ENCODE data around the gene JAKMIP1. TPM values are rescaled to one million over a fixed set of nuclear protein-coding genes. Genes with fewer than 3 reads are reported as not detected.

The JAKMIP1 gene
- total and polyA plus RNA-seq, 2 of the 13 experiments (the other 11 are each of a cell fraction or from before 2014, with no cell fraction given): not detected

DNA sequence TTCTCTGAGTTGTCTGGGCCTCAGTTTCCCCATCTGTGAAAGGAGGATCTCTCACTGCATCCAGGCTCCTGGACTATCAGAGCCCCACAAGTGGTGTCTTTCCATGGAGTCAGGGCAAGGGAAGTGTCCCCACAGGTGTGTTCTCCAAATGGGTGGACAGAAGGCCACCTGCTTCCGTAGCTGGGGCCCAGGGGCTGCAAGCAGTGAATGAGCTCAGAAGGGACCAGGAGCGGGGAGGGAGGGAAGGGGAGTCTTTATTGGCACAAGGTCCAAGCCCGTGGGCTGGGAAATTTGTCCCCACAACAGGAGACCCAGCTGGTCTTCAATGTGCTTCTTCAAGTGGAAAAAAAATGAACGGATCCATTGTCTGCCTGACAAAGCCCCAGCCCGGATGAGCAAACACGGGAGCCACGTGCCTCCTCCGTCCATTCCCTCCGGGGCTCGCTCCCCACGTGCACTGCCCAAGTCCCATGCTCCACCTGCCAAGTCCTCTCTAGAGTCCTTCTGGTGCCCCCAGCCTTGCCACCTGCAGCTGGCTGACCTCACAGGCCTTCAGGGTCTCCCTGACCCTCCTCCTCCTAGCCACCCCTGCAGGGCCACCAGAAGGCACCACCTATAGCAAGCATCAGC, 72.0 kb downstream of the JAKMIP1 start (continued):
- TF ChIP-seq ZHX1 (CRISPR knock-in tag; IDR thresholded peaks at IDR 0.05; ENCODE audit: low read depth): no peak
- no peak for TF ChIP-seq MIXL1 (CRISPR knock-in tag; IDR thresholded peaks at IDR 0.05)
- no peak for TF ChIP-seq ZNF441 (CRISPR knock-in tag; IDR thresholded peaks at IDR 0.05; ENCODE audit: borderline replicate concordance)
- no peak for TF ChIP-seq KDM5A (IDR thresholded peaks at IDR 0.05; ENCODE audit: borderline replicate concordance, low read length)
- TF ChIP-seq ZNF883 (CRISPR knock-in tag; IDR thresholded peaks at IDR 0.05; ENCODE audit: not compliant biosample characterization): no peak
- TF ChIP-seq, protein P1, sequence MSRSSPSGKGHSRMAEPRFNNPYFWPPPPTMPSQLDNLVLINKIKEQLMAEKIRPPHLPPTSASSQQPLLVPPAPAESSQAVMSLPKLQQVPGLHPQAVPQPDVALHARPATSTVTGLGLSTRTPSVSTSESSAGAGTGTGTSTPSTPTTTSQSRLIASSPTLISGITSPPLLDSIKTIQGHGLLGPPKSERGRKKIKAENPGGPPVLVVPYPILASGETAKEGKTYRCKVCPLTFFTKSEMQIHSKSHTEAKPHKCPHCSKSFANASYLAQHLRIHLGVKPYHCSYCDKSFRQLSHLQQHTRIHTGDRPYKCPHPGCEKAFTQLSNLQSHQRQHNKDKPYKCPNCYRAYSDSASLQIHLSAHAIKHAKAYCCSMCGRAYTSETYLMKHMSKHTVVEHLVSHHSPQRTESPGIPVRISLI (CRISPR knock-in tag; IDR thresholded peaks at IDR 0.05; ENCODE audit: borderline replicate concordance): peak; percentile 66; the same call in 1 of the 2 replicates
- no peak for TF ChIP-seq ZNF510 (CRISPR knock-in tag; IDR thresholded peaks at IDR 0.05; ENCODE audit: low read depth)
- no peak for TF ChIP-seq ZFY (CRISPR knock-in tag; IDR thresholded peaks at IDR 0.05)
- TF ChIP-seq, protein P2, sequence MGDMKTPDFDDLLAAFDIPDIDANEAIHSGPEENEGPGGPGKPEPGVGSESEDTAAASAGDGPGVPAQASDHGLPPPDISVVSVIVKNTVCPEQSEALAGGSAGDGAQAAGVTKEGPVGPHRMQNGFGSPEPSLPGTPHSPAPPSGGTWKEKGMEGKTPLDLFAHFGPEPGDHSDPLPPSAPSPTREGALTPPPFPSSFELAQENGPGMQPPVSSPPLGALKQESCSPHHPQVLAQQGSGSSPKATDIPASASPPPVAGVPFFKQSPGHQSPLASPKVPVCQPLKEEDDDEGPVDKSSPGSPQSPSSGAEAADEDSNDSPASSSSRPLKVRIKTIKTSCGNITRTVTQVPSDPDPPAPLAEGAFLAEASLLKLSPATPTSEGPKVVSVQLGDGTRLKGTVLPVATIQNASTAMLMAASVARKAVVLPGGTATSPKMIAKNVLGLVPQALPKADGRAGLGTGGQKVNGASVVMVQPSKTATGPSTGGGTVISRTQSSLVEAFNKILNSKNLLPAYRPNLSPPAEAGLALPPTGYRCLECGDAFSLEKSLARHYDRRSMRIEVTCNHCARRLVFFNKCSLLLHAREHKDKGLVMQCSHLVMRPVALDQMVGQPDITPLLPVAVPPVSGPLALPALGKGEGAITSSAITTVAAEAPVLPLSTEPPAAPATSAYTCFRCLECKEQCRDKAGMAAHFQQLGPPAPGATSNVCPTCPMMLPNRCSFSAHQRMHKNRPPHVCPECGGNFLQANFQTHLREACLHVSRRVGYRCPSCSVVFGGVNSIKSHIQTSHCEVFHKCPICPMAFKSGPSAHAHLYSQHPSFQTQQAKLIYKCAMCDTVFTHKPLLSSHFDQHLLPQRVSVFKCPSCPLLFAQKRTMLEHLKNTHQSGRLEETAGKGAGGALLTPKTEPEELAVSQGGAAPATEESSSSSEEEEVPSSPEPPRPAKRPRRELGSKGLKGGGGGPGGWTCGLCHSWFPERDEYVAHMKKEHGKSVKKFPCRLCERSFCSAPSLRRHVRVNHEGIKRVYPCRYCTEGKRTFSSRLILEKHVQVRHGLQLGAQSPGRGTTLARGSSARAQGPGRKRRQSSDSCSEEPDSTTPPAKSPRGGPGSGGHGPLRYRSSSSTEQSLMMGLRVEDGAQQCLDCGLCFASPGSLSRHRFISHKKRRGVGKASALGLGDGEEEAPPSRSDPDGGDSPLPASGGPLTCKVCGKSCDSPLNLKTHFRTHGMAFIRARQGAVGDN (CRISPR knock-in tag; IDR thresholded peaks at IDR 0.05): peak; percentile 46
- no peak for TF ChIP-seq MZF1 (CRISPR knock-in tag; IDR thresholded peaks at IDR 0.05; ENCODE audit: borderline replicate concordance)
- TF ChIP-seq BRD4 (CRISPR knock-in tag; IDR thresholded peaks at IDR 0.05): no peak
- TF ChIP-seq ZNF282 (IDR thresholded peaks at IDR 0.05; ENCODE audit: partially characterized antibody): no peak
- TF ChIP-seq ATF1 (CRISPR knock-in tag; IDR thresholded peaks at IDR 0.05): no peak
- TF ChIP-seq FOSL2 (CRISPR knock-in tag; IDR thresholded peaks at IDR 0.05): 0 out of 2 replicates have a peak, but pooled peaks have one; percentile 17
- no peak for TF ChIP-seq GLI4 (CRISPR knock-in tag; IDR thresholded peaks at IDR 0.05; ENCODE audit: borderline replicate concordance)
- TF ChIP-seq MAFG (CRISPR knock-in tag; IDR thresholded peaks at IDR 0.05): no peak
- no peak for TF ChIP-seq POGK (CRISPR knock-in tag; conservative IDR thresholded peaks at IDR 0.05)
- TF ChIP-seq GABPB1 (CRISPR knock-in tag; IDR thresholded peaks at IDR 0.05): peak; percentile 41; the same call in 1 of the 2 replicates
- peak; percentile 79 for TF ChIP-seq BHLHE40 (IDR thresholded peaks at IDR 0.05; ENCODE audit: low read length)
